Germinal center (tissue), 1 donor: ENCODE data around the gene TSPAN16.
"Not testable (repeated sequence)": the region's sequence is repeated elsewhere in the genome, so short reads cannot be mapped to it uniquely, and the experiment has no call there.

Source experiments
- DNase-seq: peaks from one replicate; pipeline ENCODE4 v3.0.0; 2012; ENCODE audit warnings: mixed read lengths, low spot score

Gene TSPAN16

DNA sequence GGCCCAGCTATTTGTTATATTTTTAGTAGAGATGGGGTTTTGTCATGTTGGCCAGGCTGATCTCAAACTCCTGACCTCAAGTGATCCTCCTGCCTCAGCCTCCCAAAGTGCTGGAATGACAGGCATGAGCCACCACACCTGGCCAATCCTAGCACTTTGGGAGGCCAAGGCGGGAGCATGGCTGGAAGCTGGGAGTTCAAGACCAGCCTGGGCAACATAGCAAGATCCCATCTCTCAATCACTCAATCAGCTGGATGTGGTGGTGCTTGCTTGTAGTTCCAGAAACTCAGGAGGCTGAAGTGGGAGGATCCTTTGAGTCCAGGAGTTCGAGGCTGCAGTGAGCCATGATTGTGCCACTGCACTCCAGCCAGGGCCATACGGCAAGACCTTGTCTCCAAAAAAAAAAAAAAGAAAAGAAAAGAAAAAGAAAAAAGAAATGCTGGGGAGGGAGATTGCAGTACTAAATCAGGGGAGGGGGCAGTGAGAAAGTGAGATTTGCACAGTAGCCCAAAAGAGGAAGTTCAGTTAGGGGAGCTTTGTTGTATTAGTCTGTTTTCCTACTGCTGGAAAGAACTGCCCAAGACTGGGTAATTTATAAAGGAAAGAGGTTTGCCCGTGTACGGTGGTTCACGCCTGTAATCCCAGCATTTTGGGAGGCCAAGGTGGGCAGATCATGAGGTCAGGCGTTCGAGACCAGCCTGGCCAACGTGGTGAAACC is 24.5 kb downstream of the TSPAN16 start:
- not testable (repeated sequence) for DNase-seq

GRCh38 chr19:11321191-11322126 is 25.5 kb downstream of the TSPAN16 start:
- no peak for DNase-seq

DNA sequence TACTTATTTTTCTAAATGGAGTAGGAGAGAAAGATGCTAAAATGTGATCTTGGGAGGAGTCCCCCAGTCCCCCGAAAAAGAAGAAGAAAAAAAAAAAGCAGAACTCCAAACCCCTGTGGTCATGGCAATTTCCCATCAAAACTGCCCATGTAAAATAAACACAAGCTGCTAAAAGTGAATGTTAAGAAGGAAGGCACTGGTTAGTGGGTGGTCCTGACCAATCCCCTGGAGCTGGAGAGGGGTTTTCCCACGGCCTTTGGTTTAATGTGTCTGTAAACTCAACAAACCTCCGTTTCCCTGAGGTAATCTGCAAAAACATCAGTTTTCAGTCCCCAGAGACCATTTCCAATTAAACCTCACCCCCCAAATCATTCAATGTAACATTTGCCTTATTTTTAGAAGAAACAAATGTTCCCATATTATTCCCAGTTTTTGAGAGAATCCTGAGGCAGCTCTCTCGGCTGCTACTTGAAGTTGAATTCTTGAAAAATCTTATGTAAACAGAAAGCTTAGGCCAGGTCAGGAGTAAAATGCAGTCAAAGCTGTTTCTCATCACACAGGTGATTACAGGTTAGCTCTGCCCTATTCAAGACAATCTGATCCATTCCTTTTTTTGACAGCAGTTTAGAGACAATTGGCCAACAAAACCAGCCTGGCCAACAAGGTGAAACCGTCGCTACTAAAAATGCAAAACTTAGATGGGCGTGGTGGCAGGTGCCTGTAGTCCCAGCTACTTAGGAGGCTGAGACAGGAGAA is 26.5 kb downstream of the TSPAN16 start:
- DNase-seq, result no peak

GRCh38 chr19:11323601-11324078 is 27.7 kb downstream of the TSPAN16 start:
- no peak for DNase-seq

DNA sequence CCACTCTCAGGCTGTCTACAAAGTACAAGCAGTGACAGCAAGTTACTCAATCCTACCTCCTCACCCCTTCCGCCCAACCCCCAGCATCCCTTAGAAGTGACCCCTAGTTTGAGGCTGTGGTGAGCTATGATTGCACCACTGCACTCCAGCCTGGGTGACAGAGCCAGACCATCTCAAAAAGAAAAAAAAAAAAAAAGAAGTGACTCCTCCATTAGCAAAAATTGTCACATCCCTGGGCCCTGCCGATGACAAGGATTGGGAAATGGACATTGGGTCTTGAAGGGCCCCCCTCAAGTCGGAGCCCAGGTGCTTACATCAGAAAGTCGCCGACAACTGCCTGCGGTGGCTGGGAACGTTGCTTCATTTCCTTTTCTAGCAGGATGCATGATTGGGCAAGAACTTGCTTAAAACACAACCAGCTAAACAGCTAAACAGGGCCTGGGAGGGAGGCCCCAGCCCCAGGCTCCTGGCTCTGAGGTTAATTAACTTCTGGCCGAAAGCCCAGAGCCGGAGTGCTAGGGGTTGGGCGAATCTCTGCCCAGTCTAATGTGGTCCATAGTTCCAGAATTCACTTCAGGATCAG is 28.2 kb downstream of the TSPAN16 start:
- no peak for DNase-seq

DNA sequence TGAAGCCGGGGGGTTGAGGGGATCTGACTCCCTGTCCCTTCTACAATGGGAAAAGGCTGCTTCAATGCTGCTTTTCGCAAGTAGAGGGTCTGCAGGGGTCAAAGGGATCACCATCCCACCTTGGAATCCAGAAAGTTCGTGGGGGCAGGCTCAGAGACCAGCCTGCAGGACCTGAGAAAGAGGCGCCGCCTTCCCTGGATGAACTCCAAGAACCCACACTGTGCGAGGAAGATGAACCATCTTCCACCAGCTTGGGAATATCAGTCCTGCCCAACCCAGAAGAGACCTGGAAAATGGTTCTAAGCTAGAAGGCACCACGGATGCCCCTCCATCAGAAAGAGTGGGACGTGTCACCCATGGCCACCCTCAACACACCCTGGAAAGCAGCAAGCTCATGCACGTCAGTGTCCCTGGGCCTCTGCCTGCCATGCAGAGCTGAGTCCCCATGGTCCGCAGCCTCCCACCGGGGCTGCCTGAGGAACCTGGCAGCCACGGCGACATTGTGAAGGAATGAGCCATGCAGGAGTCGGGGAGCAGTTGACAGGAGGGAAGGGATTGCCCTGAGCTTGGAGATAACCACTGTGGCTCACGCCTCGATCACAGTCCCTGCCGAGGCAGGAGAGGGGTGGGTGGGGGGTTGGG is 28.9 kb downstream of the TSPAN16 start:
- DNase-seq, result no peak

GRCh38 chr19:11325544-11325943 is 29.6 kb downstream of the TSPAN16 start:
- no peak for DNase-seq

DNA sequence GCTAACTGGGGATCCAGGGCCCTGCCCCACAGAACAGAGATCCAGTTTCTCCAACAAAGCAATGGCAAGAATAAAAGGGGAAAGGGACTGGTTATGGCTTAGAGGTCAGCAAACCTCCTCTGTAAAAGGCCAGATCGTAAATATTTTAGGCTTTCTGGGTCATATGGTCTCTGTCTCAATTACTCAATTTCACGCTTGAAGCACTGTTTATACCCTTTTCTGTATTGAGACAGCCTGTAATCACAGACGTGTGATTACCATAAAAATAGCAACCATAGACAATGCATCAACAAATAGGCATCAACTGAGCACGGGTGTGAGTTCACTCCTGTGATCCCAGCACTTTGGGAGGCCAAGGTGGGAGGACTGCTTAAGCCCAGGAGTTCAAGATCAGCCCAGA is 34.2 kb downstream of the TSPAN16 start:
- no peak for DNase-seq

GRCh38 chr19:11331502-11331901 is 35.5 kb downstream of the TSPAN16 start:
- DNase-seq, result no peak

DNA sequence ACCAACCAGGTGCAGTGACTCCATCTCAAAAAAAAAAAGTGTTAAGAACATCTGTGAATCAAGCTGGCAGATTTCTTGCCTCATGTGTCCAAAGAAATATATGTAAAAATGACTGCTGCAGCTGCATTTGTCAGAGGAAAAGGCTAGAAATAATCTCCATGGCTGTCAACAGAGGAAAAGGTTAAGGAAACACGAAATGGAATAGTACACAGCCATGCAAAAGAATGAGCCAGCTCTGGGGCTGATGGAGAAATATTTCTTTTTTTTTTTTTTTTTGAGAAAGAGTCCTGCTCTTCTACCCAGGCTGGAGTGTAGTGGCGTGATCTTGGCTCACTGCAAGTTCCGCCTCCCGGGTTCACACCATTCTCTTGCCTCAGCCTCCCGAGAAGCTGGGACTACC is 36.9 kb downstream of the TSPAN16 start:
- DNase-seq, result no peak

- not testable (repeated sequence) for DNase-seq
Measured at GRCh38 chr19:11333838-11334237, 37.9 kb downstream of the TSPAN16 start.

DNA sequence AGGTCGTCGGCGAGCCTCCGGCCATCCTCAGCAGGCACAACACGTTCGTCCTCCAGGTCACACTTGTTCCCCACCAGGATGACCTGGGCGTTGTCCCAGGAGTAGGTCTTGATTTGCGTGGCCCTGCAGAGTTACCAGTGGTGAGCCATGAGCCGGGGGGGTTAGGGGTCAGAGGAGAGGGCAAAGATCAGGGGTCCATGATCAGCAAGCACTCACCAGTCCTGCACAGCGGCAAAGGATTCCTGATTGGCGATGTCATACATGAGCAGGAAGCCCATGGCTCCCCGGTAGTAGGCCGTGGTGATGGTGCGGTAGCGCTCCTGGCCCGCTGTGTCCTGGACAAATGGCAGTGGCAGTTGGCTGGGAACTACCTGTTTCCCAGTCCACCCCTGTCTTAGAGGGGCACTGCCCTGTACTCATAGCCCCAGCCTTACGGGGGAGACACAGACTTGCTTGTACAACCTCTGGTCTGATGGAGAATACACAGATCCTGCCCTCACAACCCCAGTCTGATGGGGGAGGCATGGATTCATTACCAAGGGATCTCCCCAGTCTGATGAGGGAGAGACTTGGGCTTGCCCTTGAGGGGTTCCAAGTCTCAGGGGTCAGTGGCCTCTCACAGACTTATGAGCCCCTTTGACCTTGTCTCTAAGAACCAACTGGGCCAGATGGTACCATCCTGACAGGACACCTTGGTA is 39.6 kb downstream of the TSPAN16 start:
- no peak for DNase-seq

DNA sequence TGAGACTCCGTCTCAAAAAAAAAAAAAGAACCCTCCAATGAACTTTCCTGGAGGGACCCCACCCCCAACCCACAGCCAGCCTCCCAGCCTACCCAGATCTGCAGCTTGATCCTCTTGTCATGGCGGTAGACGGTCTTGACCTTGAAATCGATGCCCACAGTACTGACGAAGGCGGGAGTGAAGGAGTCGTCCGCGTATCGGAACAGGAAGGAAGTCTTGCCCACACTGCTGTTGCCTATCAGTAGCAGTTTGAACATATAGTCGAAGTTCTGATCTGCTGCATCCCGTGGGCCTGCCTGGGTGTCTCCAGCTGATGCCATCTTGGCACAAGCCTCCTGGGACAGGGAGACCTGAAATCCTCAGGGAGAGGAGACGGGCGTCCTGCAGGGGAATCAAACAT is 41.1 kb downstream of the TSPAN16 start:
- no peak for DNase-seq

DNA sequence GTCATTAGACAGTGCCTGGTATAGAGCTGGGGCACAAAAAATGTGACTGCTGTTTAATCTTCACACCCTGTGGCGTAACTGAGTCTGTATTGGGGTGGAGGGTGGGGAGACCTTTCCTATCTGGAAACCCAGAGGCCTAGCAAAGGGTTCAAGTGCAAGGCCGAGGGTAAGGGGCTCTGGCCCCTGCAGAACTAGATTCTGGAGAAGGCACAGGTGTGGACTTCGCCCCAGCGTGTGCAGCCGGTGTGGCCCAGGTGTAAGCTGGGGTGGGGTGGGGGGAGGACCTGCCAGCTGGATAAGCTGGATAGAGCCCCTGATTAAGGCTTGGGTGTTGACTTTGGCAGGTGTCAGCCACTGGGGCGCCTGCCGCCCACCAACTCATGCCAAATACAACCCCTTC is 42.2 kb downstream of the TSPAN16 start:
- no peak for DNase-seq

- DNase-seq, result no peak
Measured at GRCh38 chr19:11338569-11339253, 42.8 kb downstream of the TSPAN16 start.

DNA sequence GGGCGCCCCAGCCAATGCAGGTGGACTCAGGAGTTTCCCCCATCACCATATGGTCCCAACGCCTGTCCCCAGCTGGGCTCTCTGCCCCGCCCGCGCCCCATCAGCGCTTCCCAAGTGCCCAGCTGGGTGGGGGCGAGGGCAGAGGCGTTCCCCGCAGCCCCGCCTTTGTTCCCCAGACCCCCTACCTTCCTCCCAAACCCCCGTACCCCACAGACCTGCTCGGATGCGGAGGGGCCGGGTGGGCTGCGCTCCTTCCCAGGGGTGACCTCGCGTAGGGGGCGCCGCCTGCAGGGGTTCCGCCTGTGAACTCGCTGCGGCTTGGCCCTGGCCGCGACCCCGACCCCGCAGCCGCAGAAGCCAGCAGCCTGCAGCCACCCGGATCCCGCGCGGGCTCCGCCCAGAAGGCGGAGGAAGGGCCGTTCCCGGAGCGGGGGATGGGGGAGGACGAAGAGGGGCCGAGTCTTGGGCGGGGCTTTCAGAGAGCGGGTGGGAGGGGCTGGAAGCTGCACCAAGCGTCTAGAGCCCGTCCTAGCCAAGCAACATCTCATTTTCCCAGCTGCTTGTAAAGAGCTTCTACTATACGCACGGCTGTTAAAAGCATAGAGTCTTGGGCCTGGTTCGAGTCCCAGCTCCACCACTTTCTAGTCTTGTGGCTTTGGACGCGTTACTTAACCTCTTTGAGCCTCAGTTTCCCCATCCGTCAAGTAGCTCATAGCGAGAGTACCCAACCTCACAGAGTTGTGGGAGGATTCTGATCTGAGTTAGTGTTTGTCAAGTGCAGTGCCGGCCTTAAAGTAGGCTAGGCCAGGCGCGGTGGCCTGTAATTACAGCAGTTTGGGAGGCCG is 43.5 kb downstream of the TSPAN16 start, which contains the start of gene RAB3D:
TSS of gene RAB3D (minus strand) at position 404 of the 845 bp plus-strand sequence. CDS start 2,258 bp downstream, outside the sequence.
- peak; percentile 93 for DNase-seq

DNA sequence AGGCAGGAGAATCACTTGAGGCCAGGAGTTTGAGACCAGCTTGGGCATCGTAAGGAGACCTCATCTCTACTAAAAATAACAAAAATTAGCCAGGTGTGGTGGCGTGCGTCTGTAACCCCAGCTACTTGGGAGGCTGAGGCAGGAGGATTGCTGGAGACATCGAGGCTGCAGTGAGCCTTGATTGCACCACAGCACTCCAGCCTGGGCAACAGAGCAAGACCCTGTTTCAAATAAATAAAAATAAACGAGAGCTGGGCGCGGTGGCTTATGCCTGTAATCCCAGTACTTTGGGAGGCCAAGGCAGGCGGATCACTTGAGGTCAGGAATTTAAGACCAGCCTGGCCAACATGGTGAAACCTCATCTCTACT is 44.1 kb downstream of the TSPAN16 start:
- not testable (repeated sequence) for DNase-seq

DNA sequence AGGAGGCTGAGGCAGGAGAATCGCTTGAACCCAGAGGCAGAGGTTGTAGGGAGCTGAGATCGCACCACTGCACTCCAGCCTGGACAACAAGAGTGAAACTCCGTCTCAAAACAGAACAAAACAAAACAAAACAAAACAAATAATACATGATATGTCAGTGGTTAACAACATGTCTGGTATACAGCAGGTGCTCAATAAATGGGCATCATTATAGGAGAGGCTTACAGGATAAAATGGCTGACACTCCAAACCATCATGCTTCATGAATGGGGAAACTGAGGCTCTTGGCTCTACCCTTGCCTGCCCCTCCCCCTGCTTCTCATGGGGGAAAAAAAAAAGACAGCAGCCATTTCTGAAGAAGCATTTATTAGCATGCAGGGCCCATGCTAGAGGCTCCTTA is 46.5 kb downstream of the TSPAN16 start:
- no peak for DNase-seq

- no peak for DNase-seq
Measured at GRCh38 chr19:11345122-11345803, 49.3 kb downstream of the TSPAN16 start.
